ENCODE results near the gene CCL5.

Gene CCL5

GRCh38 chr17:35844547-35844946 lies 35.6 kb downstream of the CCL5 start:
- no peak overlapping the region for H3K4me3 ChIP-seq (ENCODE audit: control insufficient read depth, low read depth, low read length)
- DNase-seq (ENCODE audit: low read depth) = no peak
- TF ChIP-seq CTCF (IDR thresholded peaks at IDR 0.05; ENCODE audit: control insufficient read depth, insufficient read depth, low read depth, low read length, missing control alignments) = no peak

GRCh38 chr17:35843698-35844097 lies 36.5 kb downstream of the CCL5 start:
- TF ChIP-seq CTCF (IDR thresholded peaks at IDR 0.05; ENCODE audit: control insufficient read depth, insufficient read depth, low read depth, low read length, missing control alignments) = no peak
- no peak overlapping the region for H3K4me3 ChIP-seq (ENCODE audit: control insufficient read depth, low read depth, low read length)
- no peak for DNase-seq (ENCODE audit: low read depth)

GRCh38 chr17:35842239-35842638 lies 37.9 kb downstream of the CCL5 start:
- DNase-seq (ENCODE audit: low read depth) = no peak
- no peak for TF ChIP-seq CTCF (IDR thresholded peaks at IDR 0.05; ENCODE audit: control insufficient read depth, insufficient read depth, low read depth, low read length, missing control alignments)
- no peak overlapping the region for H3K4me3 ChIP-seq (ENCODE audit: control insufficient read depth, low read depth, low read length)

GRCh38 chr17:35841505-35841904 lies 38.7 kb downstream of the CCL5 start:
- no peak for TF ChIP-seq CTCF (IDR thresholded peaks at IDR 0.05; ENCODE audit: control insufficient read depth, insufficient read depth, low read depth, low read length, missing control alignments)
- H3K4me3 ChIP-seq (ENCODE audit: control insufficient read depth, low read depth, low read length) = no peak overlapping the region

GRCh38 chr17:35841101-35841500 lies 39.1 kb downstream of the CCL5 start:
- no peak for DNase-seq (ENCODE audit: low read depth)
- TF ChIP-seq CTCF (IDR thresholded peaks at IDR 0.05; ENCODE audit: control insufficient read depth, insufficient read depth, low read depth, low read length, missing control alignments) = no peak
- no peak overlapping the region for H3K4me3 ChIP-seq (ENCODE audit: control insufficient read depth, low read depth, low read length)

More at GRCh38 chr17:35841505-35841904, 38.7 kb downstream of the CCL5 start:
- DNase-seq (ENCODE audit: low read depth) = no peak

GRCh38 chr17:35825206-35825605 lies 55.0 kb downstream of the CCL5 start:
- DNase-seq (ENCODE audit: low read depth) = no peak
- no peak for TF ChIP-seq CTCF (IDR thresholded peaks at IDR 0.05; ENCODE audit: control insufficient read depth, insufficient read depth, low read depth, low read length, missing control alignments)
- no peak overlapping the region for H3K4me3 ChIP-seq (ENCODE audit: control insufficient read depth, low read depth, low read length)
